GM12878 (cell line): ENCODE measurements around the gene ZNF768. TPM values are rescaled to one million over a fixed set of nuclear protein-coding genes. Genes with fewer than 3 reads are reported as not detected.

Experiments
- ATAC-seq: fragments of 200-7000 bp; cut with Tn5 transposase; 3 replicates; pipeline ENCODE4 v1.9.1; 2020; ENCODE audit warnings: mild to moderate bottlenecking, moderate library complexity
- BruUV-seq: library from RNA; stranded (reverse); fragments of 400-500 nt; replicated peaks from 2 replicates; lab custom pipeline; 2021; lab: Mats Ljungman, UMichigan
- CTCF ChIA-PET: fragments of 300-600 bp; sonication (Branson Sonifier 250); formaldehyde crosslinking; extraction: SDS; loops from one replicate; lab custom pipeline; 2021; ENCODE audit warnings: inconsistent platforms; lab: Yijun Ruan, JAX
- POLR2A ChIA-PET: fragments of 350-600 bp; formaldehyde crosslinking; extraction: SDS; loops from one replicate; lab custom pipeline; 2021; ENCODE audit warnings: inconsistent platforms; lab: Charles Lee
- RAD21 ChIA-PET: fragments of 300-600 bp; sonication (Branson Sonifier 250); formaldehyde crosslinking; loops from one replicate; lab custom pipeline; 2023; ENCODE audit warnings: antibody characterized with exemption; ENCODE audit not compliant: unreplicated experiment; lab: Charles Lee
- SMC1A ChIA-PET: fragments of 300-600 bp; sonication (Branson Sonifier 250); formaldehyde crosslinking; loops from one replicate; lab custom pipeline; 2023; ENCODE audit not compliant: unreplicated experiment, uncharacterized antibody; lab: Charles Lee
- DNase-seq: peaks from one replicate; pipeline ENCODE4 v3.0.0-alpha.2; 2011; ENCODE audit warnings: low read depth, low spot score
- FAIRE-seq: peaks from 3 replicates; lab custom pipeline; 2011; peaks lifted over from hg19 to GRCh38; lab: Jason Lieb, UNC
- H2AFZ ChIP-seq: 2 replicates; pipeline ENCODE4 v1.6.0; 2011; ENCODE audit warnings: low read depth, low read length, control low read depth; ENCODE audit not compliant: control insufficient read depth
- H3K27ac ChIP-seq: 2 replicates; pipeline ENCODE4 v1.5.1; 2011; ENCODE audit warnings: control low read depth; ENCODE audit not compliant: control insufficient read depth, insufficient read depth
- H3K27me3 ChIP-seq, 2 experiments: replicated peaks in 1 of 2; 2 replicates each; pipeline versions ENCODE4 v1.6.0 to v1.6.1; 2011; ENCODE audit warnings: low read length in 1 of 2; ENCODE audit not compliant: control insufficient read depth in 2 of 2, insufficient read depth in 2 of 2
- H3K36me3 ChIP-seq, 2 experiments: 2 replicates each; pipeline ENCODE4 v1.5.1; 2011; ENCODE audit warnings: low read length in 1 of 2; ENCODE audit not compliant: control insufficient read depth in 2 of 2, insufficient read depth in 2 of 2
- H3K4me1 ChIP-seq: 2 replicates; pipeline ENCODE4 v1.6.1; 2011; ENCODE audit warnings: mild to moderate bottlenecking, low read length, moderate library complexity, mixed read lengths; ENCODE audit not compliant: control insufficient read depth, insufficient read depth
- H3K4me2 ChIP-seq: 2 replicates; pipeline ENCODE4 v1.6.0; 2011; ENCODE audit warnings: control low read depth; ENCODE audit not compliant: control insufficient read depth, insufficient read depth
- H3K4me3 ChIP-seq: fragments of 200-600 bp; sonication (generic); 2 replicates; pipeline ENCODE4 v1.5.1; 2016
- H3K79me2 ChIP-seq: 2 replicates; pipeline ENCODE4 v1.6.0; 2011; ENCODE audit warnings: low read length; ENCODE audit not compliant: control insufficient read depth, insufficient read depth
- H3K9ac ChIP-seq: 2 replicates; pipeline ENCODE4 v1.8.0; 2011; ENCODE audit warnings: low read length, control low read depth, mixed read lengths; ENCODE audit not compliant: control insufficient read depth, insufficient read depth
- H3K9me3 ChIP-seq: replicated peaks from 3 replicates; pipeline ENCODE4 v1.5.1; 2011; ENCODE audit warnings: mild to moderate bottlenecking, low read length; ENCODE audit not compliant: control insufficient read depth, insufficient read depth
- H4K20me1 ChIP-seq: 2 replicates; pipeline ENCODE4 v1.6.0; 2011; ENCODE audit not compliant: control insufficient read depth, insufficient read depth
- IRF4 ChIP-seq: IDR thresholded peaks from 2 replicates; pipeline ENCODE4 v1.6.1; 2011; ENCODE audit warnings: low read depth, low read length
- KAT2A ChIP-seq: conservative IDR thresholded peaks from 2 replicates; pipeline ENCODE4 v1.6.1; 2011; ENCODE audit warnings: low read depth, low read length; ENCODE audit not compliant: control insufficient read depth
- POLR2A ChIP-seq: IDR thresholded peaks from 2 replicates; pipeline ENCODE4 v1.6.1; 2011; ENCODE audit warnings: low read depth, mild to moderate bottlenecking, low read length
- RAD51 ChIP-seq: fragments of 450-650 bp; IDR thresholded peaks from 2 replicates; pipeline ENCODE4 v1.6.1; 2016; ENCODE audit warnings: moderate library complexity, mild to moderate bottlenecking, inconsistent platforms
- SMAD5 ChIP-seq: IDR thresholded peaks from 2 replicates; pipeline ENCODE4 v1.6.1; 2016; ENCODE audit warnings: antibody characterized with exemption, low read depth
- SPI1 ChIP-seq: IDR thresholded peaks from 2 replicates; pipeline ENCODE4 v1.6.1; 2011; ENCODE audit warnings: low read depth, mild to moderate bottlenecking, low read length, moderate library complexity, borderline replicate concordance; ENCODE audit not compliant: insufficient read depth
- STAT3 ChIP-seq: IDR thresholded peaks from 2 replicates; pipeline ENCODE4 v1.6.1; 2011; ENCODE audit warnings: low read depth, low read length, improper control_type of control experiment
- WRNIP1 ChIP-seq: IDR thresholded peaks from 2 replicates; pipeline ENCODE4 v1.6.1; 2011; ENCODE audit warnings: low read depth, low read length, improper control_type of control experiment, borderline replicate concordance
- ZNF24 ChIP-seq: fragments of 450-650 bp; IDR thresholded peaks from 2 replicates; pipeline ENCODE4 v1.6.1; 2017; ENCODE audit warnings: antibody characterized with exemption, mild to moderate bottlenecking
- ZNF622 ChIP-seq: fragments of 450-650 bp; IDR thresholded peaks from 2 replicates; pipeline ENCODE4 v1.6.1; 2017; ENCODE audit warnings: mild to moderate bottlenecking, inconsistent platforms
- WGBS: methylation state at CpG from one replicate; pipeline ENCODE4 v1.1.6; 2016; ENCODE audit warnings: low lambda C conversion rate; ENCODE audit not compliant: insufficient replicate concordance, insufficient coverage; ENCODE audit errors: missing lambda C conversion rate; 5-methylcytosine and 5-hydroxymethylcytosine counted together
- in situ Hi-C: fragments of 300-500 bp; cut with MboI; formaldehyde crosslinking; loops from 9 replicates; pipeline ENCODE4 v1.14.3; 2018; ENCODE audit warnings: mixed read lengths
- intact Hi-C: fragments of 100-400 bp; cut with micrococcal nuclease; formaldehyde crosslinking; loops from one replicate; pipeline ENCODE4 v1.14.2; 2022; ENCODE audit not compliant: unreplicated experiment
- polyA plus RNA-seq, 11 experiments: library from polyadenylated mRNA; depleted of rRNA in 4 of 11; unstranded in 6 of 11; stranded (reverse) in 5 of 11; fragments of >200 nt; fragmentation: Nextera tagmentation in 4 of 11; fragmentation: Illumina TruSeq in 1 of 11; extraction: Ambion mirVana in 4 of 11; extraction: Trizol in 1 of 11; gene quantifications; 1 replicate in 1 of 11; 2 replicates in 10 of 11; pipeline versions ENCODE4 v1.2.1 to v1.2.3, GENCODE V29; 2011 to 2016; ENCODE audit warnings: inconsistent platforms in 2 of 11, missing spikeins in 2 of 11, low read depth in 1 of 11
- total RNA-seq, 4 experiments: library from RNA; depleted of rRNA in 3 of 4; stranded (reverse); fragments of >200 nt in 3 of 4; fragmentation: Illumina TruSeq in 1 of 4; extraction: Trizol in 1 of 4; gene quantifications; 2 replicates each; pipeline versions ENCODE4 v1.2.1 to v1.2.3, GENCODE V29; 2013 to 2021
- TF ChIP-seq, protein P1 (sequence below): fragments of 450-650 bp; formaldehyde crosslinking; IDR thresholded peaks from 2 replicates; pipeline ENCODE4 v1.4.0; 2022; ENCODE audit warnings: mild to moderate bottlenecking, moderate library complexity

Gene ZNF768
- total and polyA plus RNA-seq, 10 of the 15 experiments (the other 5 are each of a cell fraction or from before 2014, with no cell fraction given): 0.05 to 23.1 (median 9.1) TPM

DNA sequence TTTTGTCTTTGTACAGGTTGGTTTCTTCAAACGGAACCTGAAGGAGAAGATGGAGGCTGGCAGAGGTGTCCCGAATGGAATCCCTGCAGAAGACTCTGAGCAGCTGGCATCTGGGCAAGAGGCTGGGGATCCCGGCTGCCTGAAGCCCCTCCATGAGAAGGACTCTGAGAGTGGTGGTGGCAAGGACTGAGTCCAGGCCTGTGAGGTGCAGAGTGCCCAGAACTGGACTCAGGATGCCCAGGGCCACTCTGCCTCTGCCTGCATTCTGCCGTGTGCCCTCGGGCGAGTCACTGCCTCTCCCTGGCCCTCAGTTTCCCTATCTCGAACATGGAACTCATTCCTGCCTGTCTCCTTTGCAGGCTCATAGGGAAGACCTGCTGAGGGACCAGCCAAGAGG, 4.9 kb downstream of the ZNF768 start:
- WGBS: 94% methylated on average over 7 of the region's 7 CpGs
- ChIA-PET CTCF (no interaction called here), POLR2A (no interaction called here), RAD21 (no interaction called here), SMC1A (interaction anchor here (1.3 kb wide), 1 partner anchor 46 kb away, joined by 3 read pairs; no protein-coding TSS in a partner anchor)
- H3K9me3 ChIP-seq: no peaks in the 10 kb centered on the region
- H3K4me3 ChIP-seq: no peak overlapping the region
- no peak overlapping the region for H2AFZ ChIP-seq
- no peak overlapping the region for H3K27ac ChIP-seq
- H3K36me3 ChIP-seq: peaks cover 14 to 31% of the 10 kb centered on the region in 2 experiments
- intact Hi-C loops (no loop called here), in situ Hi-C loops (no loop called here)
- FAIRE-seq: no peak
- no peak for TF ChIP-seq SPI1
- TF ChIP-seq POLR2A: 0 out of 2 replicates have a peak, but pooled peaks have one; percentile 7
- no peak for TF ChIP-seq ZNF622
- TF ChIP-seq IRF4: no peak
- no peak for TF ChIP-seq SMAD5
- H3K4me1 ChIP-seq: no peaks in the 10 kb centered on the region
- H3K4me2 ChIP-seq: no peak overlapping the region
- H4K20me1 ChIP-seq: no peaks in the 10 kb centered on the region
- no peaks in the 10 kb centered on the region for H3K79me2 ChIP-seq
- BruUV-seq: no TSS peak
- no peak for ATAC-seq
- DNase-seq: no peak
- H3K27me3 ChIP-seq: no peaks in the 10 kb centered on the region
- H3K9ac ChIP-seq: no peak overlapping the region

DNA sequence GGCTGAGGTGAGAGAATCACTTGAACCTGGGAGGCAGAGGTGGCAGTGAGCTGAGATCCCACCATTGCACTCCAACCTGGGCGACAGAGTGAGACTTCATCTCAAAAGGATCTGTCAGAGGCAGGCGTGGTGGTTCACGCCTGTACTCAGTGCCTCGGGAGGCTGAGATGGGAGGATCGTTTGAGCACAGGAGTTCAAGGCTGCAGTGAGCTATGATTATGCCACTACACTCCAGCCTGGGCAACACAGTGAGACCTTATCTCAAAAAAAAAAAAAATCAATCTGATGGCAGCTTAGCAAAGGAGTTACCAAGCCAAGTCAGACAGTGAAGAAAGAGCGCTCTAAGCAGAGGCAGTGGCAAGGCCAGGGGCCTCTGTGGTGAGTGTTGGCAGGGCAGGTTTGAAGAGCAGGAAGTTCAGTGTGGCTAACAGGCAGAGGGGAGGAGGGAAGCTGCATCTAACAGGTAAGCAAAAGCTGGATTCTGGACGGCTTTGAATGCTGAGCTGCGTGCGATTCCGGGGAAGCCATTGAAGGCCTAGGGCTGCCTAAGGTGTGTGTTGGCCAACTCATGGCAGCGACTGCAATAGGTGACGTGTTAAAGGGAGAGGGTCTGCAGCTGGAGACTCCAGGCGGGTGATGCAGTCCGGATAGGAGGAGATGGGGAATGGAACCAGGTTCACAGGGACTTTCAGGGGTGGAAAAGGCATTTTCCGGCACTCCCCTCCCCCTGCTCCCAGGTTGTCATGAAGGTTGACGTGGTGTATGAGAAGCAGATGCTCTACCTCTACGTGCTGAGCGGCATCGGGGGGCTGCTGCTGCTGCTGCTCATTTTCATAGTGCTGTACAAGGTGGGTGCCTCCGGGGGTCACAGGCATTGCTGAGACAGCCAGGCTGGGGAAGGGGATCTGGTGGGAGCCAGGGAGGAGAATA, 7.0 kb downstream of the ZNF768 start:
- no peak for DNase-seq
- Histone ChIP-seq H4K20me1 (no peaks in the 10 kb centered on the region), H3K4me1 (no peaks in the 10 kb centered on the region), H3K27ac (no peak overlapping the region), H3K27me3 (no peaks in the 10 kb centered on the region), H3K79me2 (no peaks in the 10 kb centered on the region)
- in situ Hi-C loops: no loop called here
- WGBS: 88% methylated on average over 20 of the region's 20 CpGs
- no peak for TF ChIP-seq KAT2A
- TF ChIP-seq RAD51: no peak
- TF ChIP-seq, protein P1, sequence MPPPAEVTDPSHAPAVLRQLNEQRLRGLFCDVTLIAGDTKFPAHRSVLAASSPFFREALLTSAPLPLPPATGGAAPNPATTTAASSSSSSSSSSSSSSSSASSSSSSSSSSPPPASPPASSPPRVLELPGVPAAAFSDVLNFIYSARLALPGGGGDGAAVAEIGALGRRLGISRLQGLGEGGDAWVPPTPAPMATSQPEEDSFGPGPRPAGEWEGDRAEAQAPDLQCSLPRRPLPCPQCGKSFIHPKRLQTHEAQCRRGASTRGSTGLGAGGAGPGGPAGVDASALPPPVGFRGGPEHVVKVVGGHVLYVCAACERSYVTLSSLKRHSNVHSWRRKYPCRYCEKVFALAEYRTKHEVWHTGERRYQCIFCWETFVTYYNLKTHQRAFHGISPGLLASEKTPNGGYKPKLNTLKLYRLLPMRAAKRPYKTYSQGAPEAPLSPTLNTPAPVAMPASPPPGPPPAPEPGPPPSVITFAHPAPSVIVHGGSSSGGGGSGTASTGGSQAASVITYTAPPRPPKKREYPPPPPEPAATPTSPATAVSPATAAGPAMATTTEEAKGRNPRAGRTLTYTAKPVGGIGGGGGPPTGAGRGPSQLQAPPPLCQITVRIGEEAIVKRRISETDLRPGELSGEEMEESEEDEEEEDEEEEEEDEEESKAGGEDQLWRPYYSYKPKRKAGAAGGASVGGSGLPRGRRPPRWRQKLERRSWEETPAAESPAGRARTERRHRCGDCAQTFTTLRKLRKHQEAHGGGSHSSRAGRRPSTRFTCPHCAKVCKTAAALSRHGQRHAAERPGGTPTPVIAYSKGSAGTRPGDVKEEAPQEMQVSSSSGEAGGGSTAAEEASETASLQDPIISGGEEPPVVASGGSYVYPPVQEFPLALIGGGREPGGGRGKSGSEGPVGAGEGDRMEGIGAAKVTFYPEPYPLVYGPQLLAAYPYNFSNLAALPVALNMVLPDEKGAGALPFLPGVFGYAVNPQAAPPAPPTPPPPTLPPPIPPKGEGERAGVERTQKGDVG: no peak
- TF ChIP-seq WRNIP1: no peak
- TF ChIP-seq STAT3: no peak
- no peak for TF ChIP-seq ZNF24
- TF ChIP-seq, all 136 proteins: peak for 0
- ChIA-PET CTCF (interaction anchor here (1.0 to 1.3 kb wide), 2 partner anchors 16 to 71 kb away, joined by 3 to 4 read pairs; no protein-coding TSS in a partner anchor), POLR2A (interaction anchor here (0.6 to 1.6 kb wide), 3 partner anchors 8 to 89 kb away, joined by 3 to 5 read pairs (median 3); no protein-coding TSS in a partner anchor), RAD21 (no interaction called here), SMC1A (interaction anchor here (0.9 kb wide), 1 partner anchor 14 kb away, joined by 6 read pairs; no protein-coding TSS in a partner anchor)
- H2AFZ ChIP-seq: no peak overlapping the region
- H3K36me3 ChIP-seq: peaks cover 14 to 40% of the 10 kb centered on the region in 2 experiments
- intact Hi-C loops: no loop called here
- BruUV-seq: no TSS peak
- ATAC-seq (no peak), FAIRE-seq (no peak)
- no peak overlapping the region for H3K4me2 ChIP-seq
- no peak overlapping the region for H3K4me3 ChIP-seq
- no peak overlapping the region for H3K9ac ChIP-seq
- H3K9me3 ChIP-seq: no peaks in the 10 kb centered on the region
